Endothelial cell of umbilical vein (primary cell): Measurements from ENCODE around the gene HSPA12A.

Source experiments
- CTCF ChIP-seq, 2 donors: IDR thresholded peaks; 1 replicate in 1 of 2; 2 replicates in 1 of 2; pipeline ENCODE4 v1.5.1; 2011; ENCODE audit warnings: low read length in 2 of 2, mild to moderate bottlenecking in 2 of 2, moderate library complexity in 2 of 2, control low read depth in 1 of 2, inconsistent platforms in 1 of 2, low read depth in 1 of 2; ENCODE audit not compliant: insufficient read depth in 1 of 2; ENCODE audit errors: extremely low read depth in 1 of 2
- GATA2 ChIP-seq: IDR thresholded peaks from 2 replicates; pipeline ENCODE4 v1.7.0; 2011; ENCODE audit warnings: low read depth, mild to moderate bottlenecking, moderate library complexity, mixed read lengths, low read length; ENCODE audit not compliant: insufficient read length, insufficient read depth
- JUN ChIP-seq: IDR thresholded peaks from 2 replicates; pipeline ENCODE4 v1.6.1; 2011; ENCODE audit warnings: borderline replicate concordance, low read depth; ENCODE audit not compliant: insufficient read length, insufficient read depth
- MAX ChIP-seq: IDR thresholded peaks from 2 replicates; pipeline ENCODE4 v1.6.1; 2011; ENCODE audit not compliant: insufficient read depth, insufficient read length
- POLR2A ChIP-seq: IDR thresholded peaks from 2 replicates; pipeline ENCODE4 v1.6.1; 2012; ENCODE audit warnings: low read depth, mild to moderate bottlenecking, control low read depth, low read length
- POLR2AphosphoS5 ChIP-seq: IDR thresholded peaks from 2 replicates; pipeline ENCODE4 v1.6.1; 2012; ENCODE audit warnings: low read depth, mild to moderate bottlenecking, control low read depth, low read length, moderate library complexity; ENCODE audit not compliant: insufficient read depth

- TF ChIP-seq CTCF (IDR thresholded peaks at IDR 0.05; ENCODE audit: extremely low read depth in 1 of 2, insufficient read depth in 1 of 2, low read depth in 1 of 2, low read length in 2 of 2) = no peak
- TF ChIP-seq JUN = no peak
- no peak for TF ChIP-seq POLR2A
- TF ChIP-seq MAX = no peak
- TF ChIP-seq POLR2AphosphoS5 = no peak
- TF ChIP-seq GATA2 = no peak
Measured at GRCh38 chr10:116784035-116784434, 41.7 kb upstream of the HSPA12A start.
